Tibial artery (tissue), 4 donors: ENCODE data around the gene ADGRD2.

ENCODE experiments used
- DNase-seq, 2 donors: peaks; one replicate each; pipeline ENCODE4 v3.0.0-alpha.2; 2019
- H3K27ac ChIP-seq, 2 donors: fragments of 200-600 bp; sonication (generic) in 1 of 2; 1 replicate in 1 of 2; 2 replicates in 1 of 2; pipeline ENCODE4 v1.5.1; 2018 to 2019; ENCODE audit warnings: mild to moderate bottlenecking in 1 of 2
- H3K27me3 ChIP-seq, 2 donors: fragments of 200-600 bp; sonication (generic) in 1 of 2; one replicate each; pipeline versions ENCODE4 v1.5.1 to v1.6.0; 2016 to 2019
- H3K36me3 ChIP-seq, 3 donors: fragments of 200-600 bp; sonication (generic) in 2 of 3; one replicate each; pipeline ENCODE4 v1.5.1; 2016 to 2019; ENCODE audit warnings: mild to moderate bottlenecking in 2 of 3
- H3K4me1 ChIP-seq, 4 donors: fragments of 200-600 bp; sonication (generic) in 2 of 4; 1 replicate in 3 of 4; 2 replicates in 1 of 4; pipeline ENCODE4 v1.5.1; 2016 to 2019
- H3K4me3 ChIP-seq, 2 donors: fragments of 200-600 bp; sonication (generic) in 1 of 2; 1 replicate in 1 of 2; 2 replicates in 1 of 2; pipeline ENCODE4 v1.5.1; 2018 to 2019; ENCODE audit warnings: mild to moderate bottlenecking in 2 of 2
- H3K9me3 ChIP-seq, 3 donors: fragments of 200-600 bp; sonication (generic) in 1 of 3; one replicate each; pipeline ENCODE4 v1.5.1; 2016 to 2019
- intact Hi-C: fragments of 100-400 bp; cut with DNase I; formaldehyde crosslinking; loops from one replicate; pipeline ENCODE4 v1.15.0; 2023; ENCODE audit warnings: low total_unique reads
- TF ChIP-seq, protein P1 (sequence below), 2 experiments: fragments of 200-600 bp in 1 of 2; fragments of 450-650 bp in 1 of 2; IDR thresholded peaks; one replicate each; pipeline ENCODE4 v1.5.1; 2017 to 2019; ENCODE audit warnings: antibody characterized with exemption in 2 of 2, mild to moderate bottlenecking in 1 of 2, moderate library complexity in 1 of 2

Gene ADGRD2

GRCh38 chr9:124439086-124439485 lies 11.2 kb upstream of the ADGRD2 start:
- intact Hi-C loops: no loop called here
- no peak overlapping the region for H3K27ac ChIP-seq
- H3K4me3 ChIP-seq: no peak overlapping the region
- no peaks in the 10 kb centered on the region for H3K9me3 ChIP-seq
- DNase-seq: no peak
- TF ChIP-seq, protein P1, sequence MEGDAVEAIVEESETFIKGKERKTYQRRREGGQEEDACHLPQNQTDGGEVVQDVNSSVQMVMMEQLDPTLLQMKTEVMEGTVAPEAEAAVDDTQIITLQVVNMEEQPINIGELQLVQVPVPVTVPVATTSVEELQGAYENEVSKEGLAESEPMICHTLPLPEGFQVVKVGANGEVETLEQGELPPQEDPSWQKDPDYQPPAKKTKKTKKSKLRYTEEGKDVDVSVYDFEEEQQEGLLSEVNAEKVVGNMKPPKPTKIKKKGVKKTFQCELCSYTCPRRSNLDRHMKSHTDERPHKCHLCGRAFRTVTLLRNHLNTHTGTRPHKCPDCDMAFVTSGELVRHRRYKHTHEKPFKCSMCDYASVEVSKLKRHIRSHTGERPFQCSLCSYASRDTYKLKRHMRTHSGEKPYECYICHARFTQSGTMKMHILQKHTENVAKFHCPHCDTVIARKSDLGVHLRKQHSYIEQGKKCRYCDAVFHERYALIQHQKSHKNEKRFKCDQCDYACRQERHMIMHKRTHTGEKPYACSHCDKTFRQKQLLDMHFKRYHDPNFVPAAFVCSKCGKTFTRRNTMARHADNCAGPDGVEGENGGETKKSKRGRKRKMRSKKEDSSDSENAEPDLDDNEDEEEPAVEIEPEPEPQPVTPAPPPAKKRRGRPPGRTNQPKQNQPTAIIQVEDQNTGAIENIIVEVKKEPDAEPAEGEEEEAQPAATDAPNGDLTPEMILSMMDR (IDR thresholded peaks at IDR 0.05): no peak
- H3K27me3 ChIP-seq: peaks cover 0 to 27% of the 10 kb centered on the region in 2 donors
- no peaks in the 10 kb centered on the region for H3K4me1 ChIP-seq
- no peaks in the 10 kb centered on the region for H3K36me3 ChIP-seq

DNA sequence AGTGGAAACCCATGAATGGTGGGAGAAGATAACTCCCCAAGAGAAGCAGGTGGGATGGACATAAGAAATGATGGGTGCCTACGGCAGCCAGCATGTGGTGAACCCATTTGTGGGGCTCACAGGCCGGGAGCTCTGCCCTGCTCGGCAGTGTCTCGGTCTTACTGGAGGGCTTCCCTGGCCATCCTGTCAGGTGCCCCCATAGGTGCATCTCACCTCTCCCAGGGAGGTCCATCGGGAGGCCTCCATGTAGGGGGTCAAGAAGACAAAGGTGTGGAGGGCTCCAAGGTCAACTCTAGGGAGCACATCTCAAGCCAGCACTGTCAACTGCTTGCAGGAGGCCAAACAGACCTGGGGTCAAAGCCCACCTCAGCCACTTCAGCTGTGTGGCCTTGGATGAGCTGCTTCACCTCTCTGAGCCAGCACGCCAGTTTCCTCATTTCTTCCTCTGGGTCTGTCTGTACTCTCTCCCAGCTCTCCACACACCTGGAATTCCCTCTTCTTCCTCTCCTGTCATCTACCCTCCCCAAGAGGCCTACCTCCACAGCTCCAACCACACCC lies 10.5 kb upstream of the ADGRD2 start:
- Histone ChIP-seq H3K27me3 (peaks cover 0 to 27% of the 10 kb centered on the region in 2 donors), H3K9me3 (no peaks in the 10 kb centered on the region), H3K4me1 (no peaks in the 10 kb centered on the region), H3K4me3 (no peak overlapping the region), H3K27ac (no peak overlapping the region), H3K36me3 (no peaks in the 10 kb centered on the region)
- intact Hi-C loops: no loop called here
- peak in 1 of 2 donors; percentile 38 for DNase-seq
- TF ChIP-seq, protein P1 (IDR thresholded peaks at IDR 0.05): no peak

- Histone ChIP-seq H3K27me3 (peaks cover 0 to 27% of the 10 kb centered on the region in 2 donors), H3K4me3 (no peak overlapping the region), H3K36me3 (no peaks in the 10 kb centered on the region), H3K9me3 (no peaks in the 10 kb centered on the region), H3K27ac (no peak overlapping the region), H3K4me1 (no peaks in the 10 kb centered on the region)
- intact Hi-C loops: no loop called here
- DNase-seq: no peak
- TF ChIP-seq, protein P1 (IDR thresholded peaks at IDR 0.05): no peak
These were observed 9.5 kb upstream of the ADGRD2 start for GRCh38 chr9:124440786-124441185.

GRCh38 chr9:124441291-124441690 lies 9.0 kb upstream of the ADGRD2 start:
- H3K9me3 ChIP-seq: no peaks in the 10 kb centered on the region
- H3K4me3 ChIP-seq: no peak overlapping the region
- DNase-seq: peak in 1 of 2 donors; percentile 34
- no peaks in the 10 kb centered on the region for H3K4me1 ChIP-seq
- H3K27me3 ChIP-seq: peaks cover 0 to 27% of the 10 kb centered on the region in 2 donors
- no peak overlapping the region for H3K27ac ChIP-seq
- TF ChIP-seq, protein P1 (IDR thresholded peaks at IDR 0.05): no peak
- intact Hi-C loops: no loop called here
- no peaks in the 10 kb centered on the region for H3K36me3 ChIP-seq

DNA sequence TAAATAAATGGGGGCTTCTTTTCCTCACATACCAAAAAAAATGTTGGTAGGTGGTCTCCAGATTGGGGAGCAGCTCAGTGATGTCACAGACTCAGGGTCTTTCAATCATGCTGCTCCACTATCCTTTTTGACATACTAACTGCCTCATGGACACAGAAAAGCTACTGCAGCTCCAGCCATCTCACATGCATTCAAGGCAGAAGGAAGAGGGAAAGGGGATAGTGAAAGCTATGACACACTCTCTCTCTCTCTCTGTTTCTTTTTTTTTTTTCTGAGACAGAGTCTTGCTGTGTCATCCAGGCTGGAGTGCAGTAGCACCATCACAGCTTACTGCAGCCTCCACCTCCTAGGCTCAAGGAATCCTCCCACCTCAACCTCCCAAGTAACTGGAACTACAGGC lies 7.9 kb upstream of the ADGRD2 start:
- Histone ChIP-seq H3K4me1 (no peaks in the 10 kb centered on the region), H3K4me3 (no peak overlapping the region), H3K36me3 (no peaks in the 10 kb centered on the region), H3K27ac (no peak overlapping the region), H3K27me3 (peaks cover 0 to 38% of the 10 kb centered on the region in 2 donors), H3K9me3 (no peaks in the 10 kb centered on the region)
- intact Hi-C loops: no loop called here
- TF ChIP-seq, protein P1 (IDR thresholded peaks at IDR 0.05): no peak
- DNase-seq: peak in 1 of 2 donors; percentile 1

DNA sequence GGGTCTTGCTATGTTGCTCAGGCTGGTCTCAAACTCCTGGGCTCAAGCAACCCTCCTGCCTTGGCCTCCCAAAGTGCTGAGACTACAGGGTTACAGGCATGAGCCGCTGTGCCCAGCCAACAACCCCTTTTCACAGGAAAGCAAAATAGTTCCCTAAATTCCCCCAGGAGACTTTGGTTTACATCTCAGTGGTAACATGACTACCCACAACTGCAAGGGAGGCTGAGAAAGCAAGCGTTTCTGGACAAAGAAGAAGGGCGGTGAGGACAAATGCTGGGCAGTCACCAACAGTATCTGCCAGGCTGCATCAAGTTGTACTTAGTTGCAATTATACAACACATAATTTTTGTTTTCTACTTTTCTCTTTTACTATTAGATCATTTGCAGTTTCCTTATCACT lies 7.4 kb upstream of the ADGRD2 start:
- Histone ChIP-seq H3K4me3 (no peak overlapping the region), H3K36me3 (no peaks in the 10 kb centered on the region), H3K27ac (no peak overlapping the region), H3K27me3 (peaks cover 0 to 42% of the 10 kb centered on the region in 2 donors), H3K9me3 (no peaks in the 10 kb centered on the region), H3K4me1 (no peaks in the 10 kb centered on the region)
- TF ChIP-seq, protein P1 (IDR thresholded peaks at IDR 0.05): no peak
- intact Hi-C loops: no loop called here
- DNase-seq: peak in 1 of 2 donors; percentile 24
